ENCODE data around the gene KIR3DL3. TPM values are rescaled to one million over a fixed set of nuclear protein-coding genes. Genes with fewer than 3 reads are reported as not detected.
"Not testable (repeated sequence)": the region's sequence is repeated elsewhere in the genome, so short reads cannot be mapped to it uniquely, and the experiment has no call there.

KIR3DL3 gene
- total RNA-seq, 3 donors from 2014 or later (not counting 1 experiment from before 2014, with no cell fraction given): not detected

DNA sequence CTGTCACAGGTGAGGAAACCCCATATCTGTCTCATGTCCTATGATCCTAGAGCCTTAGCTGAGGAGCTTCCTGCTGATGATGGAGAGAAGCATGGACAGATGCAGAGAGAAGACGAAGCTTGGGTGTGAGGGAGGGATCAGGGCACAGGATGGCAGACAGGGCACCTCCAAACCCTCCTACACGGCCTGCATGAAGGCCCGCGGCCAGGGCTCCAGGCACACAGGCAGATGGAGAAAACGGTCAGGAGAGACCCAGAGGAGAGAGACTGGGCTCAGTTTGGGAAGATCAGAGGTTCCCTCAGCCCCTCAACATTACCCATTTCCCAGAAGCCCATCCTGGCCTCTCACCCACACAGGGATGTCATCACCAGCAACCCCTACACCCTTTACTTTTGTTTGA lies 19.8 kb downstream of the KIR3DL3 start:
- H3K36me3 Mint-ChIP-seq; H3K27ac ChIP-seq (ENCODE audit: low read length); H3K9me3 Mint-ChIP-seq; H3K27me3 Mint-ChIP-seq (ENCODE audit: low read depth in 2 of 2); H3K27me3 ChIP-seq (ENCODE audit: control insufficient read depth, insufficient read depth, low read length); intact Hi-C loops (cut with micrococcal nuclease); H3K27ac Mint-ChIP-seq; H3K4me3 Mint-ChIP-seq; H3K4me3 ChIP-seq (ENCODE audit: low read length); H3K9me3 ChIP-seq (ENCODE audit: control insufficient read depth, insufficient read depth, low read length); DNase-seq; ATAC-seq; H3K36me3 ChIP-seq (ENCODE audit: control insufficient read depth, insufficient read depth, low read length): not testable (repeated sequence)
- 84% methylated on average over 4 of the region's 5 CpGs for WGBS (ENCODE audit: insufficient coverage)
- H3K4me1 Mint-ChIP-seq: peaks cover 19 to 26% of the 10 kb centered on the region in 2 donors
- H3K4me1 ChIP-seq (ENCODE audit: control insufficient read depth, insufficient read depth, low read length): peaks cover 20% of the 10 kb centered on the region

DNA sequence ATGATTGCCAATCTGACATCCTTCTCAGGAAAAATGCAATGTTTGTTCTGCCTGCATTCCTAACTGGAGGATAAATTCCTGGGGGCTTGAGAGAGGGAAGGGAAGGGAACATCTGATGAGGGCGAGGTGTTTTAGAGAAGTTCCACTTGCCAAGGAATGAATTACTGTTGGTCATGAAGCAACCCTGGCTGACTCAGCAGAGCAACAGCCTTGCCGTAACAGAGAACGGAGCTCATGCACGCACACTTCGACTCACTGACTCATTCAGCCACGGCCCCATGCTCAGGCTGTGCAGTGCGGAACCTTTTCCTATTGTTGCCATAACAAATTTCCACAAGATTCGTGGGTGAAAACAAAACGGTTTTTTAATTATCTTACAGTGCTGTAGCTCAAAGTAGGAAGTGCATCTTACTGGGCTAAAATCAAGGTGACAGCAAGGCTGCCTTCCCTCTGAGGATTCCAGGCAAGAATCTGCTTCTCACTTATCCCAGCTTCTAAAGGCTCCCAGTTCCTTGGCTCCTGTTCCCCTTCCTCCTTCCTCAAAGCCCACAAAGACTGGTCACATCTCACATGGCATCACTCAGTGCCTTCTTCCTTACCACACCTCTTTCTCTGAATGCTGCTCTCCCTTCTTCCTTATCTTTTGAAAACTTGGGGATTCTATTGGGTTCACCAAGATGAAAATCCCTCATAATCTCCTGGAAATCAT lies 23.5 kb downstream of the KIR3DL3 start:
- not testable (repeated sequence) for H3K27ac Mint-ChIP-seq; H3K36me3 ChIP-seq (ENCODE audit: control insufficient read depth, insufficient read depth, low read length); DNase-seq; H3K4me1 ChIP-seq (ENCODE audit: control insufficient read depth, insufficient read depth, low read length); H3K27me3 ChIP-seq (ENCODE audit: control insufficient read depth, insufficient read depth, low read length); H3K4me3 ChIP-seq (ENCODE audit: low read length); H3K27me3 Mint-ChIP-seq (ENCODE audit: low read depth in 2 of 2); H3K4me3 Mint-ChIP-seq; ATAC-seq; H3K27ac ChIP-seq (ENCODE audit: low read length); H3K9me3 ChIP-seq (ENCODE audit: control insufficient read depth, insufficient read depth, low read length); H3K9me3 Mint-ChIP-seq; H3K36me3 Mint-ChIP-seq
- WGBS (ENCODE audit: insufficient coverage): 58% methylated on average over 7 of the region's 9 CpGs
- H3K4me1 Mint-ChIP-seq: peaks cover 0 to 12% of the 10 kb centered on the region in 2 donors
- intact Hi-C loops (cut with micrococcal nuclease): loop anchor here (2.0 kb wide), 1 partner anchor 17 kb away; no protein-coding TSS in a partner anchor

DNA sequence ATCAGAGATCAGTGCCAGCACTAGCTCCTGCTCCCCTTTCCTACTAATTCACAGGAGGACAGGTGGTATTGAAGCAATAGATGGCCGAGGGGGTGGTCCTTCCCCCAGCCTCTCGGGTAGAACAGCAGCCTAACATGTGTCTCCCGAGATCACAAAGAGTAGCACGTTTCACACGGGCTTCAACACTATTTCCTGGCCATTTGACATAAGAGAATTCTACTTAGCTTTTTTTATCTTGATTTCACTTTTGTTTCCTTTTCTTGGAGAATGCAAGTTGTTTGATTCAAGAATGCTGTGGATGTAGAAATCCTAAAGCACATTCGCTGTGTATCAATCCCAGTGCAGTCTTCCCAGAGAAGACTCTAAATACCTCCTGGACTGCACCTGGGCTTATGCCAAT lies 26.0 kb downstream of the KIR3DL3 start:
- intact Hi-C loops (cut with micrococcal nuclease); DNase-seq; H3K27ac Mint-ChIP-seq; H3K36me3 ChIP-seq (ENCODE audit: control insufficient read depth, insufficient read depth, low read length); H3K27me3 ChIP-seq (ENCODE audit: control insufficient read depth, insufficient read depth, low read length); H3K9me3 ChIP-seq (ENCODE audit: control insufficient read depth, insufficient read depth, low read length); H3K4me3 Mint-ChIP-seq; H3K36me3 Mint-ChIP-seq; H3K4me3 ChIP-seq (ENCODE audit: low read length); ATAC-seq; H3K27ac ChIP-seq (ENCODE audit: low read length); H3K4me1 ChIP-seq (ENCODE audit: control insufficient read depth, insufficient read depth, low read length); H3K27me3 Mint-ChIP-seq (ENCODE audit: low read depth in 2 of 2); H3K9me3 Mint-ChIP-seq: not testable (repeated sequence)
- 36% methylated on average over 5 of the region's 6 CpGs for WGBS (ENCODE audit: insufficient coverage)
- H3K4me1 Mint-ChIP-seq: peaks cover 8 to 25% of the 10 kb centered on the region in 2 donors

DNA sequence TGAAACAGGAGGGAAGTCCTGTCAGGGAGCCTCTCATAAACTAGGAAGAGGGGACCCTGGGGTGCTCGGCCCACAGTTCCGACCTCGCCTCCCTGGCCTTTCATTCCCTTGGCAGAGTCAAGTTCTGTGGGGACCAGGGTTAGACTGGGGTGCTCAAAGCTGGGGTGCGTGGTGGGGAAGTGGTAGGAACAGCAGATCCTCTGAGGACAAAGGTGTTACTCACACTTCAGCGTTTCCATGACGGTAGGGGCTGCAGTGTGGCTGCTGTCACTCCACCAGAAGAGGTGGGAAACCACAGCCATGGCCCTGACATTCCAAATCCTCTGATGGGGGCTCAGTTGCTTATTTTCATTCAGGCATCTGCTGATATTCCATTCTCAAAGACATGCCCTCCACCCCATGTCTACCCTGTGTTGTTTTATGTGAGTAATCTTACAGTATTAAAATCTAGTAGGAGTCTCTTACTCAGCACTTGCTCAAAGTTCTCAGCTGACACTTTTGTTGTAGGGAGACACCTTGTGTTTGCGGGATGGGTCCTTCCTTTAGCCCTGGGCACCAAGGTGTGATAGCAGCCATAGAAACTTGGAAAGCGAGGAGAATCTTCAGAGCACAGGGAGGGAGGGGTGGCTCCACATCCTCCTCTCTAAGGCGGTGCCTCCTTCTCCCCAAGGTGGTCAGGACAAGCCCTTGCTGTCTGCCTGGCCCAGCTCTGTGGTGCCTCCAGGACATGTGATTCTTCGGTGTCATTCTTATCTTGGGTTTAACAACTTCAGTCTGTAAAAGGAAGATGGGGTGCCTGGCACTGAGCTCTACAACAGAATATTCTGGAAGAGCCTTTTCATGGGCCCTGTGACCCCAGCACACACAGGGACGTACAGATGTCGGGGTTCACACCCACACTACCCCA lies 32.2 kb downstream of the KIR3DL3 start:
- H3K36me3 ChIP-seq (ENCODE audit: control insufficient read depth, insufficient read depth, low read length); H3K9me3 Mint-ChIP-seq; H3K27me3 Mint-ChIP-seq (ENCODE audit: low read depth in 2 of 2); H3K9me3 ChIP-seq (ENCODE audit: control insufficient read depth, insufficient read depth, low read length); H3K4me3 ChIP-seq (ENCODE audit: low read length); intact Hi-C loops (cut with micrococcal nuclease); H3K27me3 ChIP-seq (ENCODE audit: control insufficient read depth, insufficient read depth, low read length); H3K36me3 Mint-ChIP-seq: not testable (repeated sequence)
- Mint-ChIP-seq H3K4me3 (peak overlapping the region; percentile 97), H3K27ac (peak overlapping the region; percentile 95 to 96), H3K4me1 (peaks cover 44 to 58% of the 10 kb centered on the region in 2 donors)
- DNase-seq (peak in 1 of 2 donors; percentile 39), ATAC-seq (peak; percentile 73 to 80 (median 78))
- H3K27ac ChIP-seq (ENCODE audit: low read length): peak overlapping the region; percentile 73
- peaks cover 35% of the 10 kb centered on the region for H3K4me1 ChIP-seq (ENCODE audit: control insufficient read depth, insufficient read depth, low read length)
- 47% methylated on average over 10 of the region's 12 CpGs for WGBS (ENCODE audit: insufficient coverage)

DNA sequence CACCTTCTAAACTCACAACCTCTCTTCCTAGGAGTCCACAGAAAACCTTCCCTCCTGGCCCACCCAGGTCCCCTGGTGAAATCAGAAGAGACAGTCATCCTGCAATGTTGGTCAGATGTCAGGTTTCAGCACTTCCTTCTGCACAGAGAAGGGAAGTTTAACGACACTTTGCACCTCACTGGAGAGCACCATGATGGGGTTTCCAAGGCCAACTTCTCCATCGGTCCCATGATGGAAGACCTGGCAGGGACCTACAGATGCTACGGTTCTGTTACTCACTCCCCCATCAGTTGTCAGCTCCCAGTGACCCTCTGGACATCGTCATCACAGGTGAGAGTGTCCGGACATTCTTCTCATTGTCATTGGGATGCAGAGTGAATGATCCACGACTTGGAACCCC lies 34.3 kb downstream of the KIR3DL3 start:
- H3K27me3 Mint-ChIP-seq (ENCODE audit: low read depth in 2 of 2); H3K9me3 Mint-ChIP-seq; H3K27ac ChIP-seq (ENCODE audit: low read length); H3K36me3 Mint-ChIP-seq; H3K9me3 ChIP-seq (ENCODE audit: control insufficient read depth, insufficient read depth, low read length); H3K27me3 ChIP-seq (ENCODE audit: control insufficient read depth, insufficient read depth, low read length); H3K4me3 ChIP-seq (ENCODE audit: low read length); intact Hi-C loops (cut with micrococcal nuclease); DNase-seq; H3K4me3 Mint-ChIP-seq; ATAC-seq; H3K36me3 ChIP-seq (ENCODE audit: control insufficient read depth, insufficient read depth, low read length): not testable (repeated sequence)
- H3K27ac Mint-ChIP-seq: peak overlapping the region in 1 of 2 donors; percentile 4
- H3K4me1 Mint-ChIP-seq: peaks cover 40 to 58% of the 10 kb centered on the region in 2 donors
- peaks cover 35% of the 10 kb centered on the region for H3K4me1 ChIP-seq (ENCODE audit: control insufficient read depth, insufficient read depth, low read length)
- WGBS (ENCODE audit: insufficient coverage): 71% methylated on average over 6 of the region's 6 CpGs

DNA sequence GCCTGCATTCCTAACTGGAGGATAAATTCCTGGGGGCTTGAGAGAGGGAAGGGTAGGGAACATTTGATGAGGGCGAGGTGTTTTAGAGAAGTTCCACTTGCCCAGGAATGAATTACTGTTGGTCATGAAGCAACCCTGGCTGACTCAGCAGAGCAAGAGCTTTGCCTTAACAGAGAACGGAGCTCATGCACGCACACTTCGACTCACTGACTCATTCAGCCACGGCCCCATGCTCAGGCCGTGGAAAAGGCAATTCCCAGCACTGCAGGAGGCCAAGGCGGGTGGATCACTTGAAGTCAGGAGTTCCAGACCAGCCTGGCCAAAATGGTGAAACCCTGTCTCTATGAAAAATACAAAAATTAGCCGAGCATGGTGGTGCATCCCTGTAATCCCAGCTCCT lies 40.0 kb downstream of the KIR3DL3 start:
- H3K9me3 ChIP-seq (ENCODE audit: control insufficient read depth, insufficient read depth, low read length); ATAC-seq; H3K4me3 ChIP-seq (ENCODE audit: low read length); H3K27ac Mint-ChIP-seq; H3K36me3 ChIP-seq (ENCODE audit: control insufficient read depth, insufficient read depth, low read length); DNase-seq; H3K9me3 Mint-ChIP-seq; H3K27me3 ChIP-seq (ENCODE audit: control insufficient read depth, insufficient read depth, low read length); H3K27me3 Mint-ChIP-seq (ENCODE audit: low read depth in 2 of 2); H3K4me1 ChIP-seq (ENCODE audit: control insufficient read depth, insufficient read depth, low read length); H3K4me3 Mint-ChIP-seq; H3K27ac ChIP-seq (ENCODE audit: low read length); H3K36me3 Mint-ChIP-seq: not testable (repeated sequence)
- WGBS (ENCODE audit: insufficient coverage): 79% methylated on average over 8 of the region's 8 CpGs
- peaks cover under 1 to 31% of the 10 kb centered on the region in 2 donors for H3K4me1 Mint-ChIP-seq
- intact Hi-C loops (cut with micrococcal nuclease): loop anchor here (2.0 kb wide), 1 partner anchor 17 kb away; no protein-coding TSS in a partner anchor

DNA sequence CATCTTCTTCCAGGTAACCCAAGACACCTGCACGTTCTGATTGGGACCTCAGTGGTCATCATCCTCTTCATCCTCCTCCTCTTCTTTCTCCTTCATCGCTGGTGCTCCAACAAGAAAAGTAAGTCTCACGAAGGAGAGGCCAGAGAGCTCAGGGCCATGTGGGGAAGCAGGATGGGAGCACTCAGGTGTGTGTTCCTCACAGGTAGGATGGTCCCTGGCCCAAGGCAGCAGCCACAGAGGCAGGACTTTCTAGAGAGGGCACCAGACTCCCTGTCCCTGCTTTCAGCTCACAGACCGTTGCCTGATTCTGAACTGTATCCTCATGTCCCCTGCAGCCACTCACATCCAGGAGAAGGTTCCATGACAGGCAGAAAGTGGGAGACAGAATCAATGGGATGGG lies 42.2 kb downstream of the KIR3DL3 start:
- H3K27me3 ChIP-seq (ENCODE audit: control insufficient read depth, insufficient read depth, low read length); ATAC-seq; DNase-seq; H3K27me3 Mint-ChIP-seq (ENCODE audit: low read depth in 2 of 2); H3K4me3 ChIP-seq (ENCODE audit: low read length); H3K36me3 Mint-ChIP-seq; H3K9me3 Mint-ChIP-seq; H3K27ac Mint-ChIP-seq; H3K36me3 ChIP-seq (ENCODE audit: control insufficient read depth, insufficient read depth, low read length); intact Hi-C loops (cut with micrococcal nuclease); H3K4me3 Mint-ChIP-seq; H3K27ac ChIP-seq (ENCODE audit: low read length); H3K9me3 ChIP-seq (ENCODE audit: control insufficient read depth, insufficient read depth, low read length): not testable (repeated sequence)
- WGBS (ENCODE audit: insufficient coverage): 83% methylated on average over 3 of the region's 4 CpGs
- peaks cover 19% of the 10 kb centered on the region for H3K4me1 ChIP-seq (ENCODE audit: control insufficient read depth, insufficient read depth, low read length)
- H3K4me1 Mint-ChIP-seq: peaks cover 23 to 39% of the 10 kb centered on the region in 2 donors

Data from natural killer cell (primary cell).